ENCODE data around the gene CAPN8. TPM values are rescaled to one million over a fixed set of nuclear protein-coding genes. Genes with fewer than 3 reads are reported as not detected.
A peak's percentile ranks its signal among the peaks of the same experiment; 100 is the strongest.

Gene CAPN8
- total RNA-seq, 4 donors from 2014 or later: 0.20 to 0.79 (median 0.40) TPM; not detected in 1

GRCh38 chr1:223556414-223557129, 108.9 kb downstream of the CAPN8 start:
- DNase-seq: peak in 1 of 2 donors; percentile 5
- H3K4me3 ChIP-seq (replicated peaks in 1 of 3): no peak overlapping the region
- no peak overlapping the region for H3K27ac ChIP-seq
- no peaks in the 10 kb centered on the region for H3K9me3 ChIP-seq
- no peaks in the 10 kb centered on the region for H3K27me3 ChIP-seq
- H3K4me1 ChIP-seq: peaks cover 0 to 7% of the 10 kb centered on the region in 2 donors
- intact Hi-C loops (cut with DNase I): no loop called here
- 50 to 68% methylated on average over 8 of the region's 8 CpGs for WGBS, 2 donors
- TF ChIP-seq CTCF (IDR thresholded peaks at IDR 0.05) (peak in 1 of 6 experiments; percentile 21), POLR2A (IDR thresholded peaks at IDR 0.05) (no peak)
- no peaks in the 10 kb centered on the region for H3K36me3 ChIP-seq

GRCh38 chr1:223553957-223554356, 111.5 kb downstream of the CAPN8 start:
- Histone ChIP-seq H3K27me3 (no peaks in the 10 kb centered on the region), H3K36me3 (no peaks in the 10 kb centered on the region), H3K4me3 (replicated peaks in 1 of 3) (no peak overlapping the region), H3K4me1 (peaks cover 0 to 7% of the 10 kb centered on the region in 2 donors), H3K9me3 (no peaks in the 10 kb centered on the region), H3K27ac (no peak overlapping the region)
- DNase-seq: no peak
- TF ChIP-seq CTCF (IDR thresholded peaks at IDR 0.05): no peak
- no peak for TF ChIP-seq POLR2A (IDR thresholded peaks at IDR 0.05)
- 92 to 94% methylated on average over 3 of the region's 3 CpGs for WGBS, 2 donors
- intact Hi-C loops (cut with DNase I): no loop called here

- Histone ChIP-seq H3K4me3 (replicated peaks in 1 of 3) (no peak overlapping the region), H3K9me3 (no peaks in the 10 kb centered on the region), H3K27me3 (no peaks in the 10 kb centered on the region), H3K4me1 (no peaks in the 10 kb centered on the region), H3K36me3 (no peaks in the 10 kb centered on the region), H3K27ac (no peak overlapping the region)
- DNase-seq: no peak
- intact Hi-C loops (cut with DNase I): no loop called here
- TF ChIP-seq CTCF (IDR thresholded peaks at IDR 0.05): no peak
- TF ChIP-seq POLR2A (IDR thresholded peaks at IDR 0.05): no peak
- WGBS, 2 donors: 80 to 85% methylated on average over 3 of the region's 3 CpGs
Measured at GRCh38 chr1:223551610-223552009, 113.9 kb downstream of the CAPN8 start.

GRCh38 chr1:223549740-223550139, 115.8 kb downstream of the CAPN8 start:
- Histone ChIP-seq H3K4me1 (no peaks in the 10 kb centered on the region), H3K36me3 (no peaks in the 10 kb centered on the region), H3K27ac (no peak overlapping the region), H3K9me3 (no peaks in the 10 kb centered on the region), H3K4me3 (replicated peaks in 1 of 3) (no peak overlapping the region), H3K27me3 (no peaks in the 10 kb centered on the region)
- intact Hi-C loops (cut with DNase I): no loop called here
- DNase-seq: no peak
- 73 to 89% methylated on average over 1 of the region's 1 CpG for WGBS, 2 donors
- TF ChIP-seq CTCF (IDR thresholded peaks at IDR 0.05): no peak
- no peak for TF ChIP-seq POLR2A (IDR thresholded peaks at IDR 0.05)

- intact Hi-C loops (cut with DNase I): no loop called here
- TF ChIP-seq CTCF (IDR thresholded peaks at IDR 0.05): no peak
- no peak for TF ChIP-seq POLR2A (IDR thresholded peaks at IDR 0.05)
- Histone ChIP-seq H3K4me3 (replicated peaks in 1 of 3) (no peak overlapping the region), H3K36me3 (no peaks in the 10 kb centered on the region), H3K9me3 (no peaks in the 10 kb centered on the region), H3K27me3 (no peaks in the 10 kb centered on the region), H3K4me1 (no peaks in the 10 kb centered on the region), H3K27ac (no peak overlapping the region)
- 72 to 85% methylated on average over 7 of the region's 7 CpGs for WGBS, 2 donors
- DNase-seq: no peak
Measured at GRCh38 chr1:223547316-223548114, 118.0 kb downstream of the CAPN8 start.

Measured in thyroid gland (tissue), 4 donors.